Measurements from ENCODE around the gene LHFPL6.

Gene LHFPL6

GRCh38 chr13:39547108-39547507 lies 55.9 kb downstream of the LHFPL6 start:
- DNase-seq, result no peak

GRCh38 chr13:39542361-39542760 lies 60.6 kb downstream of the LHFPL6 start:
- DNase-seq, result no peak

GRCh38 chr13:39540929-39541605 lies 61.9 kb downstream of the LHFPL6 start:
- DNase-seq, result no peak

GRCh38 chr13:39538816-39539790 lies 63.9 kb downstream of the LHFPL6 start:
- DNase-seq, result no peak

GRCh38 chr13:39536906-39537305 lies 66.1 kb downstream of the LHFPL6 start:
- DNase-seq, result no peak

- DNase-seq, result no peak
These were observed 66.7 kb downstream of the LHFPL6 start for GRCh38 chr13:39536274-39536673.

- no peak for DNase-seq
These were observed 69.3 kb downstream of the LHFPL6 start for GRCh38 chr13:39533651-39534150.

- no peak for DNase-seq
These were observed 71.3 kb downstream of the LHFPL6 start for GRCh38 chr13:39531646-39532045.

GRCh38 chr13:39530916-39531315 lies 72.1 kb downstream of the LHFPL6 start:
- DNase-seq, result no peak

- DNase-seq, result no peak
These were observed 74.4 kb downstream of the LHFPL6 start for GRCh38 chr13:39528661-39528980.

- no peak for DNase-seq
These were observed 74.9 kb downstream of the LHFPL6 start for GRCh38 chr13:39527961-39528660.

GRCh38 chr13:39527301-39527700 lies 75.7 kb downstream of the LHFPL6 start:
- no peak for DNase-seq

GRCh38 chr13:39526499-39526898 lies 76.5 kb downstream of the LHFPL6 start:
- no peak for DNase-seq

GRCh38 chr13:39525506-39525905 lies 77.5 kb downstream of the LHFPL6 start:
- DNase-seq, result no peak

- no peak for DNase-seq
These were observed 78.2 kb downstream of the LHFPL6 start for GRCh38 chr13:39524795-39525194.

- no peak for DNase-seq
These were observed 80.7 kb downstream of the LHFPL6 start for GRCh38 chr13:39522329-39522728.

- DNase-seq, result no peak
These were observed 81.3 kb downstream of the LHFPL6 start for GRCh38 chr13:39521701-39522100.

GRCh38 chr13:39516096-39516495 lies 86.9 kb downstream of the LHFPL6 start:
- DNase-seq, result no peak

GRCh38 chr13:39515224-39515714 lies 87.7 kb downstream of the LHFPL6 start:
- DNase-seq, result no peak

- DNase-seq, result no peak
These were observed 90.3 kb downstream of the LHFPL6 start for GRCh38 chr13:39512687-39513086.

GRCh38 chr13:39510316-39510695 lies 92.7 kb downstream of the LHFPL6 start:
- no peak for DNase-seq

- no peak for DNase-seq
These were observed 93.2 kb downstream of the LHFPL6 start for GRCh38 chr13:39509616-39510315.

Data from CD4-positive, alpha-beta T cell treated with Interleukin-12 subunit alpha and Interleukin-12 subunit beta, for 1 hour (primary cell).